ENCODE measurements around the gene PDLIM7.

Gene PDLIM7

GRCh38 chr5:177472460-177473442, 24.7 kb downstream of the PDLIM7 start:
- DNase-seq, result peak; percentile 66

- no peak for DNase-seq
These were observed 25.6 kb downstream of the PDLIM7 start for GRCh38 chr5:177471610-177472356.

- DNase-seq, result no peak
These were observed 26.5 kb downstream of the PDLIM7 start for GRCh38 chr5:177470759-177471536.

GRCh38 chr5:177469750-177470525, 27.5 kb downstream of the PDLIM7 start:
- DNase-seq, result no peak

- DNase-seq, result no peak
These were observed 28.4 kb downstream of the PDLIM7 start for GRCh38 chr5:177468685-177469628.

- no peak for DNase-seq
These were observed 29.1 kb downstream of the PDLIM7 start for GRCh38 chr5:177468329-177468684.

GRCh38 chr5:177467436-177467835, 30.0 kb downstream of the PDLIM7 start:
- DNase-seq, result no peak

GRCh38 chr5:177466861-177467260, 30.5 kb downstream of the PDLIM7 start:
- no peak for DNase-seq

GRCh38 chr5:177465044-177465443, 32.4 kb downstream of the PDLIM7 start:
- DNase-seq, result no peak

GRCh38 chr5:177462021-177462670, 35.3 kb downstream of the PDLIM7 start:
- no peak for DNase-seq

- DNase-seq, result no peak
These were observed 37.4 kb downstream of the PDLIM7 start for GRCh38 chr5:177459819-177460628.

GRCh38 chr5:177459357-177459756, 38.0 kb downstream of the PDLIM7 start:
- no peak for DNase-seq

GRCh38 chr5:177458912-177459350, 38.5 kb downstream of the PDLIM7 start:
- no peak for DNase-seq

- no peak for DNase-seq
These were observed 39.3 kb downstream of the PDLIM7 start for GRCh38 chr5:177457852-177458681.

- peak; percentile 31 for DNase-seq
These were observed 40.2 kb downstream of the PDLIM7 start for GRCh38 chr5:177456976-177457851.

GRCh38 chr5:177456591-177456964, 40.8 kb downstream of the PDLIM7 start:
- no peak for DNase-seq
